SIG-M5 (cell line): ENCODE results near the gene WIPF1.

ENCODE experiments used
- DNase-seq: peaks from one replicate; lab custom pipeline; 2025; lab: John Stamatoyannopoulos, UW

The WIPF1 gene

DNA sequence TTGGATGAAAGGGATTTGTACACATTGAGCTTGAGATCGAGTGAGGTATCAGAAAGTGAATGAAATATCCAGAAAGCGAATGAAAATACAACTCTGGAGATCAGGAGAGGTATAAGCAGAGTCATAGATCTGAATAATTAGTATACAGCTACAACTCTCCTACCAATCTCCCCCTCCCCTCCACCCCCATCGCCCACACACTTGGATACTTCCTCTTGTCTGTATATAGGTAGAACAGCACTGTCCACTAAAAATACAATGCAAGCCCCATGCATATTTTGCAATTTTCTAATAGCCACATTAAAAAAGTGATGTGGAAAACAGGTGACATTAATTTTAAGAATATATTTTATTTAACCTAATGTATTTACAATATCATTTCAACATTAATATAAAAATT, 23.7 kb upstream of the WIPF1 start:
- DNase-seq, result no peak

DNA sequence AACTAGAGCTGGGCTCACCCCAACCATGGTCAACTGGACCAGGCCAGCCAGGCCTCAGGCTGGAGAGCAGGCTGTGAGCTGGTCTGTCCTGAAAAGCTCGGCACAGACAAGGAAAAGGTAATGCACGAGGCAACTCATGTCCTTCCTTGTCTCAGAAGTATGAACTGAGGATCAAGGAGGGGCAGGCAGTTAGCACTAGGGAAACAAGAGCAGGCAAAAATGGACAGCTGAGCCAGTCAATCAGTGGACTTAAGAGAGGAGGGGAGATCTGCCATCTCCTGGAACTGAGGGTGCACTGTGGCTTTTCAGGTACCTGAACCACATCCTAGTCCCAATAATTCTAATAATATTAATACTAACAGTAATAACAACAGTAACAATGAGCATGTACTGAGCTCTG, 20.6 kb upstream of the WIPF1 start:
- no peak for DNase-seq

DNA sequence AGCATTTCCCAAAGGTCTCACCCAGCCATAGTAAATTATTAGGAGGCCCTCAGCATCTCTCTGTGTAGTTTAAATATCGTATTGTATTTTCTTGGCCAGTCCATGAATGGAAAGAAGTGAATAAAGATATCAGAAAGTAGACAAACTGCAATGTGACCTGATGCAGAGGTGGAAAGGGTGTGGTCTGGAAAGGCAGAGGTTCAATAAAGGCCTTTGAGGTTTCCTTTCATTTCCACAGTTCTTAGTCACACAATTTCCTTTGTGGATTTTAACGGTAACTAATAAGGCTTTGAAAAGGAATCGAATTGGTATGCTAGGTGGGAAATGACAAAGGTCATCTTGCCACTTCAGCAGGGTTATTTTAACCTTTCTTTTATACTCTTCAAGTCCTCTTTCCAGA, 20.1 kb upstream of the WIPF1 start:
- no peak for DNase-seq

DNA sequence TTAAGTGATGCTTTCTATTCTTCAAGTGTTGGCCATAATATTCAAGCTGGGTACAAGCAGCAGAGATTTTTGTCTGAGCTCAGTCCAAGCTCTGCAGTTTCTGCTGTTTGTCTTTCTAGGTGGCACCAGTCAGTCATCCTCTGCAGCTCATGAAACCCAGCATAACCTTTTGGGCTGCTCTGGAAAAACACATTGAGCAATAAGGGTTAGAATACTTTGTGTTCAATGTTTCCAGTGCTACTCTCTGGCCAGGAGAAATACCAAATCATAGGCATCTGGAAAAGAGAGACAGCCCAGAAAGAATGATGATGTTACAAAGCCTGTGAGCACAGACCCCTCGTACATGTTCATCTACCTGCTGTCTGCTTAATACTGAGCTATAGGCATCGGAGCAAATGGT, 19.5 kb upstream of the WIPF1 start:
- no peak for DNase-seq

DNA sequence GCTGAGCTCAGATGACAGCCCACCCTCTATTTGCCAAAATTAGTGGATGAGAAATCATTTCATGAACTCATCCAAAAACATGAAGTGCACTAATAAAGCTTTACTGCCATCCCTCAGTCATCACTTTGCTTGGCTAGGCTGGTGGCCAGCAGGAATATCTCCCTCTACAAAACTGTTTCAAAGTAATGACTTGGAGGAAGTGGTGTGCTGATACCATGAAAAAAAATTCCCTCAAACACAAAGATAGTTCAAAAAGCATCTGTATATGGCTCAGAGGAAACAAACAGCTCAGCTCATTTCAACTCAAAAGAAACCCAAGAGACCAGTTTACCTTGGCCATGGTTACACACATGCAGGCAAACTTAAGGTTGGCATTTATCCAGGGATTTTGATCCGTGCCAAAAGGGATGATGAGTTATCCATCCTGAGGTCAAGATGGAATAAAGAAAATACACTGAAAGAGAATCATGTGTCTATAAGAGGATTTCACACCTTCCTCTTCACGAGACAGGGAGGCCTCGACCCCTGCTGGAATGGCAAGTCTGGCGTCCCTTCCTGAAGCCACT, 18.4 kb upstream of the WIPF1 start:
- no peak for DNase-seq

DNA sequence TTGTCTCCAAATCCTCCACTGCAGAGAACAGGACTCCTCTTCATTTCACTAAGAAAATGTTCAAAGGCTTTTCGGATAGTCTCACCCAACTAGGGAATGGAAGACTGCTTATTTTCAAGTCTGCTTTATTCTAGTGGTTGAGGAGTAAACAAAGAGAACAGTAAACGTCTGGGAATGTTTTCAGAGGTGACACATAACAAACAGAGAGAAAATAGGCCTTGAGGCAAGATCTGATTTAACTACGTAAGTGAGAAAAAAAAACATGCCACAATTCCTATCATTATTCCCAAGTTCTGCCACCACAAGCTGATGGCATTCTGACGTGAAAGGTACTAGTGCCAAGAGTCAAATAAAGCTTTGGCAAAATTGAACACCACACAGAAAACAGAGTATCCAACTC, 16.7 kb upstream of the WIPF1 start:
- DNase-seq, result no peak

DNA sequence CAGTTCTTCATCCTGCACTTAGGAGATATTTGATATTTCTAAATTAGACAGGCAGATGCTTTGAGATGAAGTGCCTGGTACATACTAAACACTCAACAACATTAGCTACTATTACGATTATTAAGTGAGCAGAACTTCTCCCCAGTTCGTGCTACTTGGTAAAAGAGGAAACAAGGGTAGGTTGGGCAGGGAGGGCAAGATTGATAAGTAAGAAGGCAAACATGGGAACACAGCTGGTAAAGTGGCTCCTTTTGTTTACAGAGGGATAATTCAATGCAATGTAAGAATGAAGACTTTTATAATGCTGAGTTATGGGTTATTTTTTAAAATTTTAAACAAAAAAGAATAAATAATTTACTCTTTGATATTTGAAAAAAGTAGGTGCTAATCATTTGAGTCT, 15.9 kb upstream of the WIPF1 start:
- DNase-seq, result no peak

DNA sequence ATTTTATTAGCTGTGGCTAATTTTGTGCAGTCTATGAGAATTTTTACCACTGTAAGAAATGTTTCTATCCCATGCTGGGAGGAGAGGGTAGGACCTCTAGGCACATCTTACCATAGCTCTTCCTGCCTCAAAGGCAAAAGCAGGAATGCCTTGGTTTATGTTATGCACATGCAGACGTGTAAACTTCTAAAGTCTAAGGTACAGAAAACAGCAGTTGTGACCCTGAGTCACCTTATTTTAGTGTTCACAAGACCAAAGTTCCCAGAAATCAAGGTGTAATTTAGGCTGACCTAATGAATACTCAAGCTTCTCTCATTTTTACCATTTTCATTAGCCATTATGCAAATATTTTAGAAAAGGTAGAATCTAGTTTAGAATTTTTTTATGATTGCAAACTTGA, 15.4 kb upstream of the WIPF1 start:
- DNase-seq, result no peak

DNA sequence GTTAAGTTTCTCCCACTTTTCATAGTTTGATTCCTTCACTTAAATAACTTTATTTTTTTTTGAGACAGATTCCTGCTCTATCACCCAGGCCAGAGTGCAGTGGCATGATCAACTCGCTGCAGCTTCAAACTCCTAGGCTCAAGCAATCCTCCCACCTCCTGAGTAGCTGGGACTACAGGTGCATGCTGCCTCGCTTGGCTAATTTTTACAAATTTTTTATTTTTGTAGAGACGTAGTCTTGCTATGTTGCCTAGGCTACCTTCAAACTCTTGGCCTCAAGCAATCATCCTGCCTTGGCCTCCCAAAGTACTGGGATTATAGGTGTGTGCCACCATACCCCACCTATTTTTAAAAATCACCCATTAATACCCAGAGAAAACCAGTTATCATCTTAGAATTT, 14.2 kb upstream of the WIPF1 start:
- DNase-seq, result no peak

DNA sequence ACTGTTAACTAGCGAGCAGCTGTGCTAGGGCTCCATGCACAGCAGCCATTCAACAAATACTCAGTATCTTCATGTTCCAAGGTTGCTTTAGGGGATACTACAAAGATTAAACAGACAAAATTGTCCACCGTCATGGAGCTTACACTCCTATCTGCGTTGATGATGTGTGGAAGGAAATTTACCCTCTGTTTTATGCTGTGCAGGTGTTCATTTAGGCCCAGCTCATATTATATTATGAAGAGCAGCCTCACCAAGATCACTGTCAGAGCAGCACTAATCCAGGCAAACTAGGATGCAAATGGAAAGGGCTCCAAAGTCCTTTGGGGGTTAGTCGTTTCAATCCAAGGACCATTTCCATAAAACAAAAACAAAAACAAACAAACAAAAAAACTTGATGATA, 13.4 kb upstream of the WIPF1 start:
- DNase-seq, result no peak

DNA sequence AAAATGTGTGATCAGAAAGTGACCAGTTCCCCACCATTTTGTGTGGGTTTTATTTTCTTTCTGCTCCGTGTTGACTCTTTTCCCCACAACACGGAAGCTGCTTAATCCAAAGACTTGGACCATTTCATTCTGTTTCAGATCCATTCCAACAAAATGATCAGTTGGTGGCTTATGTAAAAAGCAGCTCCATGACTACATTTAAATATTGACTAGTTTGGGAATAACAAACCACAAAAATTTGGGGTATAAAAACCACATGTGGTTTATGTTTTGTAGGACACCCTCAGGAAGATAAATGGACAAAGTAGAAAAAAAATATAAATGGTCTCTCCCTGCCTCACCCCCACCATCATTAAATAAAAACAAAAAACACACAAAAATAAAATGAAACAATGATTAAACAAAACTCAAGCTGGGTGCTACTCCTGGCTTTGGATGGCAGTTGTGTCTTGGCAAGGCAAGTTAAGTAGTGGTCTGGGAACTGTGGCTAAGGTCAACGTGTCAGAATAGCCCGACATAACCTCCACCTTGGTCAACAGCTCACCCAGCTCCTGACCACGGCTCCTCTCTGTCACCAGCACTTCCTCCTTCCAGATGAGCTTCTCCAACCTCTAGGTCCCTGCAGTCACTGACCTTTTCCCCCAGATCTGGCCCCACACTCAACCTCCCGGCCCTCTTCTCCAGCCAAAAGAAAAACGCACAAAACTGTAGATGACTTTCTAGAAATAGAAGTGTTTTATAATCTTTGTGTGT, 12.8 kb upstream of the WIPF1 start:
- no peak for DNase-seq

DNA sequence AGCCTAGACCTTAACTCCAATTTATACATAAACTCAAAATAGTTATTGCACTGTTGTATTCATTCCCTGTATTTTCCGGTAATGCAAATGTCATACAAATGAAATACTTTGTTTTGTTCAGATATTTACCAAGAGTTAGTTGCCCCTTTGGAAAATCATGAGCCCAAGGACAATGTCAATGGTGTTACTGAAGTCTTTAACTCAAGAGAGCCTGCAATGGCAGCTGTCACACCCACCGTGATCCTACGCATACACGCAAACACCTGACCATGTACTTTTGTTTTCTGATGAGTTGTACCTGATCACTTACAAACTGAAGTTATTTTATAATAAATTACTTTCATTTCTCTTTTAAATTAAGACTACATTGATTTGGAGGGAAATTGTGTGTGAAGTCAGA, 11.7 kb upstream of the WIPF1 start:
- no peak for DNase-seq

DNA sequence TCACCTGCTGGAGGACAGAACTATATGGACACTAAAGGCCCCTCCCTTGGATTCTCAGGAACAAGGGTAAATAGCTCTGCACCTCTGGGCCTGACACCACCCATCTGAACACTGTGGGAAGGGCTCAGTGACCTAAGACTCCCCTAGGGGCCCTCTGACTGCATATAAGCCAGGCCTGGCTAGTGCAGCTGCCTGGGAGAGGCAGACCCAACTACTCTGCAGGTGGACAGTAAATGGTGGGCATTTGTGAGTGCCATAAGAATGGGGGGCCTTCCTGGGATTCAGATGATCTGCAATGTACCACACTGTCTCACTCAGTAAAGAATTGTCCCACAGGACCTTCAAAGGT, 11.2 kb upstream of the WIPF1 start:
- DNase-seq, result no peak

DNA sequence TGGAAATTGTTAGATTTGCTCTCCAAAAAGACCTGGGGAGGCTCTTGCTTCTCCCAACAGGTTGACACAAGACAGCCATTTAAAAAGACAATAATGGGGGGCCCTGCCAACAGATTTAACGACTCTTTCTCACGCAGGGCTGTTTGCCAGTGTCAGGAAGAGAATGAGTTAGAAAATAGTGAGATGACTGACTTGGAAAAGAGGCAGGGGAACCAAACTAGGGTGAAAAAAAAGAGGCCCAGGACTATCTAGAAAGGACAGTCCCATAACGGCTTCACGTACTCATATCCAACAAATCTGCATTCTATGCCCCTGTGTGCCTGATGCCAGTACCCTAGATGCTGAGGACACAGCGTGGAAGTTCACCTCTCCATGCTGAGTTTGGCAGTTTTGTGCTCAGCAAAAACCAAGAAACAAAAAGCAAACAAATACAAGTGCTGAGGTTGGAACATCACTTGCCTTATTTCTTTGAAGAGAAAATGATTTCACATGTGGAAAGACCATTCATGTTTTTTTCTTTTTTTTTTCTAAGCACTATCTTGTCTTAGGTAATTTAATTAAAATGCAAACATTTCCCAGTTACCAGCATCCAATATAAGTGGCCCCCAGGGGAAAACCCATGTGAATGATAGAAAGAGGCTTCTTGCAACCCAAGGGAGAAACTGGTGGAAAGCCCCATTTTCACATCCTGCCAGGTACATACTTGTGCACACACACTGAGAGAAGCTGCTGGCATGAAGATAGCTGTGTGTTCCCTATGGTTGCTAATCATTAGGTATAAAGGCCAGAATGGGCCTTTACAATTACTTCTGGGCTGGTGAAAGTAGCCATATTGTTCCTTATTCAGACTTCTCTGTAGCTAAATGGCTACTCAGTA, 10.6 kb upstream of the WIPF1 start:
- DNase-seq, result no peak

DNA sequence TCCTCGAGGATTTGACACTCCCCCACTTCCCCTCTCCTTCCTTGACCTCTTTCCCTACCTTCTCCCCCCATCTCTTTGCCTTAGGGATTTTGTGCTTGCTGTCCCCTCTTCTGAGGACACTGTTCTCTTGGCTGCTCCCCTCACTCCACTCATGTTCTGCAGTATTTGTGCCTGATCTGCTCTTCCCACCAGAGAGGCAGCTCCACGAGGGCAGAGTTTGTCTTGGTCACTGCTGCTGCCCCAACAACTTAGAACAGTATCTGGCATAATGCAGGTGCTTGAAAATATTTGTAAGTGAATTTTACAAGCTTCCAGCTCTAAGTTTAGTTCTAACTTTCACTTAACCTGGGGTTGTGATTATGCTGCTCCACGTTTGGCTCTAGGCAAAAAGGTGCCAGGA, 10.0 kb upstream of the WIPF1 start:
- no peak for DNase-seq

DNA sequence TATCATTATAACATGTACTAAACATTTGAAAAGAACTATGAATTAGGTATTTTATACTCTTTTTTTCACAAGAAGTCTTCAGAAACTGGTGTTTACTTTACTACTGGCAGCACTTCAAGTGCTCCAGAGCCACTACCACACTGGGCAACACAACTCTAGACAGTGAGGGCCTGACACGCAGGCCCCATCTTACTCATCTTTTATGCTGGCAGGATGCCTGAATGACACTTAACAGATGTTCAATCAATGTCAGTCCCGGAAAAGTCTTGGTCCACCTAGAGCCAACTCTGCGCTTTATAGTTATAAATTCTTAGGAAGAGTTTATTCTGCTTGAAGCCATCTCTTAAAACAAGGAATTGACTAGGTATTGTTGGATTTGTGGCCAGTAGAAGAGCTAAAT, 8.7 kb upstream of the WIPF1 start:
- DNase-seq, result no peak

DNA sequence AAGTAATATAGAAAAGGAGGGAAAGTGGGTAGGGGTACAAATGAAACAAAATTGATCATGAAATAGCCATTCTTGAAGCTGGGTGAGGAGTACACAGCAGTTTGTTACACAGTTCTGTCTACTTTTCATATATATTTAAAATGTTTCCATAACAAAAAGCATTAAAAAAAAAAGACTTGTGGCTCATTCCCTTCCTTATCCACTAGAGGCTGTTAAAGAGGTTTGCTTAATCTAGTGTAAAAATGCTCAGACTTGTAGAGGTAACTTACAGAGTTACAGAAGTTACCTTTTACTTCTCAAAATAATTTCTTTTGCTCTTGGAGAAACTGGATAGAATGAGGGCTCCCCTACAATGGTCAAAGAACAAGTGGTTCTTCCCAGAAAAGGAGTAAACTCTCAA, 8.1 kb upstream of the WIPF1 start:
- DNase-seq, result no peak

DNA sequence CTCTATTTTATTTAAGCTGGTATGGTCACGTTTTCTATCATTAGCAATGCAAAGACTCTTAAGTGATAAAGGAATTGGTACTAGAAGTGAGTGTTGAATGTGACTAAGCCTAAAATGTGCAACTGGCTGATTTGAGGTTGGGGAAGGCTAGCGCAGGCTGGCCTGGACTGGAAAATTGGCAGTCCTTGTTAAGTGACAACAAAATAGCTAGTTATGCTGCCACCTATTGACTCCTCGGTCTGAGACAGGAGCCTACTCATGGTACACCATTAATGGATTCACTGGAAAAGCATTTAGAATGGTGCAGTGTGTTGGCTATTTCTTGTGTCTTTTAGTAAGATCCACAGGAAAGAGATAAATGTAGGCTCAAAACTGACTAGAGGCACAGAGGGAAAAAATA, 5.7 kb upstream of the WIPF1 start:
- no peak for DNase-seq

DNA sequence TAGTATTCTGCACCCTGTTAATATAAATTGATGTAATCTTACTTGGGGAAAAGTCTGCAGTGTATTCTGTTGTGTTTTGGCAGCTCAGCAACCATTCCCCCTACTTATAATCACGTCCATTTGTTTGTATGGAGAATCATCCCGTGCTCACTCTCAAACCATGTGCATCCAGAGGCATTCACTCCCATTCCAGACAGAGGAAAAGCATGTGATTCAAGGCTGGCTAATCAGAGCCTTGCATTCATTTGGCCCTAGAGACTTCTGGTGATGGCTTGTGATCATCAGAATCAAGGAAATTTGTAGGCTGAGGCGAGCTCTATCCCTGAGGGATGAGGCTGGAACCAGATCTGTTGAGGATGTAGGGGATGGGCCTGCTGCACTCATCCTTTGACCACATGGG, 5.1 kb upstream of the WIPF1 start:
- DNase-seq, result no peak

DNA sequence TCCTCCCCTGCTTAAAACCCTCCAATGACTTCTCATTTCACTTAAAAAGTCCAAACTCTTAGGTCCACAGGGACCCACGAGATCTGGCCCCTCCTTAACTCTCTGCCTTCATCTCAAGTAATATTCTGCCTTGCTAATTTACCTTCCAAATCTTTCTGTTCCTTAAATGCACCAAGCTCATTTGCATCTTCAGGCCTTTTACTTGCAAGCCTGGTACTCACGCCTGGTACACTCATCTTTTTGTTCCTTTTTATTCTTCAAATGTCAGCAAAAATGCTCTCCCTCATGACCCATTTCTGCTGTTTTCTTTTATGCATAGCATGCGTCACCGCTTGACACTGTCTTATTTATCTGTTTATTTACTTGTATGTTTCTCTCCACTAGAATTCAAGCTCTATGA, 2.7 kb upstream of the WIPF1 start:
- no peak for DNase-seq

DNA sequence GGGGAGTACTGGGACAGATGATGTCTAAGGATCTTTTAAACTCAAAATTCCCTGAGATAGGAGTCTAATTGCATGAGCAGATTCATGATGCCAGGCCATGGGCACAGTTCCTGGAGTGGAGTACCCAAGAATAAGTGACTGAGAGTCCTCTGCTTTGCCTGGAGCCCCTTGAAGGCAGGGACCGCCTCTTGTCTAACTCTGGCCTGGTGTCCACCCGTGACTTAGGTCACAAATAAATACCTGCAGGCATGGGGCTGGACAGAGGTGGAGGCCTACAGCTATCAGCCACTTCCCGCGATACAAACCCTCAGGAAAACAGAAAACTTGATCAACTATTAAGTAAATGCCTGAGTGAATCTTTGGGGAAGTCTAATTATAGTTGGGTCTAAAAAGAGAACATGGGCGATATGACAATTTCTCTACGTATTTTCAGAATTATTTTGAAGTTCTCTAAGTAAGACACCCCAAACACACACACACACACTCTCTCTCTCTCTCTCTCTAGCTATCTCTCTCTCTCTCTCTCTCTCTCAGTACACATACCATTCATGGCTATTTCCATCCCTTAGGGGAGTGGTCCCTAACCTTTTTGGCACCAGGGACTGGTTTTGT, 1.8 kb upstream of the WIPF1 start:
- no peak for DNase-seq

DNA sequence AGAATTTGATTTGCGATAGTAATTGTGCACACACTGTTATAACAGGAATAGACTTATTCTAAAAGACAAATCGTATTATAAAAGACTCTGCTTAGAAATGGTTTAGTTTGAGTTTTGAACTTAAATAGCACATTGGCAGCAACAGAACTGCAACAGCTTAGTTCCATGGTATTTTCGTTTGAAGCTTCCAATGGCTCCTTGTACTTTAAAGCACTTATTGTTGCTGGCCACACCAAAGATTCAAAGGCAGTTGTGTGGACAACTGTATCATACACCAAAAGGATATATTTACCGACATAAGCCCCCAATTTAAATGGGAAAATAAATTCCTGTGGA, 627 bp downstream of the WIPF1 start:
- no peak for DNase-seq

DNA sequence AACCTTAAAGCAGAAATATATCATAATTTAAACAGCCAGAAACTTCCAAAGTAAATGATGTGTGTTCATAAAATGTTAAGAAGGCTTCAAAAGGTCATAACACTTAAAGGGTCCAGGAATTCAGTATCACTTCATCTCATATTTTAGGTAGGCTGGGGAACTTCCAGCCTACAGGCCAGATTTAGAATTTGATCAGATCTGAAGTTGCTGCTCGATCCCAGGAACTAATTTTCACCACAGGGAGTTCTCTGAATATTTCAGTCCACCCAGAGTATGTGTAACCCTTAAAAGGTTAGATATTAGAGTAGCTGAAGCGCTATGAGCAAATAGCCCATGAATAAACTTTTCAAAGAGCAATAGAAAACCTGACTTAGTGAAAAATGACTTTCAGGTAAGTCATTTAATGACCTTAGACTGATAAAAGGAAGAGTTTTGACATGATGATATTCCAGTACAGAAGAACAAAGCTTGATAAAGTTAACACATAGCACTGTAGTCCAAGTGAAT, 1.7 kb downstream of the WIPF1 start:
- DNase-seq, result no peak
